HG03097 (cell line): Measurements from ENCODE around the gene STING1.

Experiments used
- ATAC-seq: cut with Tn5 transposase; IDR thresholded peaks from one replicate; pipeline ENCODE4 v1.9.1; 2021; ENCODE audit not compliant: unreplicated experiment, low FRiP score

The STING1 gene

GRCh38 chr5:139468421-139468931, 14.1 kb downstream of the STING1 start:
- ATAC-seq = no peak

GRCh38 chr5:139462586-139463276, 19.8 kb downstream of the STING1 start, which contains the start of gene ECSCR:
Gene ECSCR (minus strand): TSS chr5:139462743. CDS start chr5:139462670, 73 bp downstream.
- ATAC-seq = no peak

DNA sequence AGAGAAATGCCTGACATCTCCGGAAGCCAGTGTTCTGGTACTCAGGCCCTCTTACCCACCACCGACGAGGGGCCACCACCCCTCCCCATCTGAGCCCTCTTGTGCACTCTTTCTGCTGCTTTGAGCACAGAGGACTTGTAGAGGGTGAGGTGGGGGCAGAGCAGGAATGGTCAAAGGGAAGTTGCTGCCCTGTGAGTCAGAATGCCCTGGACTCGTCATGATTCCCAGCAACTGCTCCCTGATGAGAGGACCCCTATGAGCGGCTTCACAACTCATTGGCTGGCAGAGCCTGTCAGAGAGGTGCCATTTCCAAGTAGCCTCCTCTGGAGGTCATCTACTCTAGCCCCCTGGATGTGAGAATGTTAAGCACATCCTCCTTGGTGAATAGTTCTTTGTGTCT, 20.9 kb downstream of the STING1 start:
- no peak for ATAC-seq

DNA sequence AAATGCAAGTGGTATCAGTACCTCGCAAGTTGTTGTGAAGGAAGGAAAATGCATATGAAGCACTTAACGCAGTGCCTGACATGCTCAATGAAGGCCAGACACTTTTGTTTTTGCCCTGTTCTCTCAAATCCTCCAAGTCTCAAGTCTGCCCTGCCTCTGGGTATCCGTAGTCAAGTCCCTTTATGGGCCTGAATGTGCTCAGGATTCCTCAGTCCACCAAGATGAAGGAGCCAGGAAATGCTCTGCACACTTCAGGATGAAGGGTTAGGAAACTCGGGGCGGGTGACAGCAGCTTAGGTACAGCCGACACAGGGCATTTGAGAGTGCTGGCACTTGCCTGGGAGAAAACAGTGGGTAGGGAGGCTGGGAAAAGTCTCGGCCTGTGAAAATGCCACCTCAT, 21.4 kb downstream of the STING1 start:
- no peak for ATAC-seq

DNA sequence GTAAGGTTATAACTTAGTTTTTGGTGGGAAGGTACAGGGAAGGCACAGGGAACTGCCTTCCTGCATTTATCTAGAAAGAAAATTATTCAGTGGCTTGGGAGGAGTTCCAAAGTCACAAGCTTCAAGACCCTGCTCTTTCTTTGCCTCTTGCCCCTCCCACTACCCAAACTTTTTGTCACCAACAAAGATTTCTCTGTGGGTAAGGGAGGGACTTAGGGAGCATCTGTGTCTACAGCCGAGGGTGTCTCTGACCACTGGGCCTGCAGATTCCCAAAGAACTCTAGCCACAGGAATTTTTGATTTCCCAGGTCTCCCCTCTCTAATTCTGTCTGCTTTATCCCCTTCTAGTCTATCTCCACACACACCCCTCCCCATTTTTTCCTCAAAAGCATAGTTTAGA, 22.1 kb downstream of the STING1 start:
- ATAC-seq = no peak

GRCh38 chr5:139459451-139459934, 23.1 kb downstream of the STING1 start:
- ATAC-seq = peak; percentile 24

- ATAC-seq = peak; percentile 63
Measured at GRCh38 chr5:139458580-139459407, 23.8 kb downstream of the STING1 start.

GRCh38 chr5:139457653-139458306, 24.8 kb downstream of the STING1 start:
- no peak for ATAC-seq

DNA sequence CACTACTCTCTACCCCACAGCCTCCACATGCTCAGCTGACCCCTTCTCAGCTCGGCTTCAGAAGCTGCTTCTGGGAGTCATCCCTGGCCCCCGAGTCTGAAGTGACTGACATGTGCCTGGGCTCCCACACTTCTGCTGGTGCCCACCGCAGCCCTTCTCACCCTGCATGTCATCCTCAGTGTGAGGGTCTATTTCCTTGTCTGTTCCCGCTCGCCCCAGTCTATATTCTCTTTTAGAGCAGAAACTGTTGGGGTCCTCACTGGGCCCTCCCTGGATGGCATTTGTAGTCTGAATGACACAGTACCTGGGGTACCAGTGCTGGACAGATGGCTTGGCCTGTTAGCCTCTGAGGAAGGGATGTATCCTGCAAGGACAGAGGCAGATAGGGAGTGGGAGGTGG, 25.3 kb downstream of the STING1 start:
- no peak for ATAC-seq

DNA sequence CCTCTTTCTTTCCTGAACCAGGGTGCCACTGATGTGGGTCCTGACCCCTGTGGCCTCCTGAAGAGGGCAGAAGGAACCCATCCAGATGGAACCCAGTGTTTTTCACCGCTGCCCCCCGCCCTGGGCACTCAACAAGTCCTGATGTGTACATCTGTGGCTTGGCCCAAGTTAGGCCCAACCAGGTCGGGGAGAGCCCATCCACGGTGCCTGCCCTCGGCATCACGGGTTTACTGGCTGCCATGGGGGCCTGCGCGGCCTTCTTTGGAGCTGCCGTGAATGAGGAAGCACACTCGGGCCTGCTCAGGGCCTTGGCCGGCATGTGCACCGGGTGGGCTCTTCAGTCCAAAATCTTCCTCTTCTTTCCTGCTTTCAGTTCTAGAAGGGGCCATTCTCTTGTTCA, 25.8 kb downstream of the STING1 start:
- no peak for ATAC-seq

DNA sequence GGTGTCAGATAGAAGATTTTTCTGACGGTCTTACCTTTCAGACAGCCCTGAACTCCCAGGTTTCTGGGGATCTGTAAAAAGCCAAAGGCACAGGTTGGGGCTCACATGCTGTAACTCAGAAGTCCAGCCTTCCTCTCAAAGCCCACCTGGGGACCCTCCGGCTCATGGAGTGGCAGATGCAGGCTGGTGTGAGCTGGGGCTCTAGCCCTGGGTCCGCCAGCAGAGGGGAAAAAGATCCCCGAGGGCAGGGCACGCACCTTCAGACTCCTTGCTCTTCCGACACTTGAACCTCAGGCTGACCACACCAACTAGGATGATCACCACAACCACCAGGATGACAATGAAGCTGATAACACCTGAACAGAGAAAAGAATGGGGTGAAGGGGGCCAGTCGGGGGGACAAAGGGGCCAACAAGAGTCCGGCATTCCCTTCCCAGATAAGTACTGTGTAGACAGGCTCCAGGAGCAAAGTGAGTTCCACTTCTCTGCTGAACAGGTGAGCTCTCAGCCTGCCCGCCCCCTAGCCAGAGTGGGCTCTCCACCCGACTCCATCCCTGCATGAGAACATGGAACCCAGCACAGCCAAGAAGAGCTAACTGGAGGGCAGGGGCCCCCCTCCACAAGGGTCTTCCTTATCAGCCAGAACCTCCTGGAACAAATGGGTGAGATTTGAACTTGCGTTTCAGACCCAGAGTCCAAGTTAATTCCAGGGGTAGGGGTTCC, 27.8 kb downstream of the STING1 start:
- ATAC-seq = no peak

DNA sequence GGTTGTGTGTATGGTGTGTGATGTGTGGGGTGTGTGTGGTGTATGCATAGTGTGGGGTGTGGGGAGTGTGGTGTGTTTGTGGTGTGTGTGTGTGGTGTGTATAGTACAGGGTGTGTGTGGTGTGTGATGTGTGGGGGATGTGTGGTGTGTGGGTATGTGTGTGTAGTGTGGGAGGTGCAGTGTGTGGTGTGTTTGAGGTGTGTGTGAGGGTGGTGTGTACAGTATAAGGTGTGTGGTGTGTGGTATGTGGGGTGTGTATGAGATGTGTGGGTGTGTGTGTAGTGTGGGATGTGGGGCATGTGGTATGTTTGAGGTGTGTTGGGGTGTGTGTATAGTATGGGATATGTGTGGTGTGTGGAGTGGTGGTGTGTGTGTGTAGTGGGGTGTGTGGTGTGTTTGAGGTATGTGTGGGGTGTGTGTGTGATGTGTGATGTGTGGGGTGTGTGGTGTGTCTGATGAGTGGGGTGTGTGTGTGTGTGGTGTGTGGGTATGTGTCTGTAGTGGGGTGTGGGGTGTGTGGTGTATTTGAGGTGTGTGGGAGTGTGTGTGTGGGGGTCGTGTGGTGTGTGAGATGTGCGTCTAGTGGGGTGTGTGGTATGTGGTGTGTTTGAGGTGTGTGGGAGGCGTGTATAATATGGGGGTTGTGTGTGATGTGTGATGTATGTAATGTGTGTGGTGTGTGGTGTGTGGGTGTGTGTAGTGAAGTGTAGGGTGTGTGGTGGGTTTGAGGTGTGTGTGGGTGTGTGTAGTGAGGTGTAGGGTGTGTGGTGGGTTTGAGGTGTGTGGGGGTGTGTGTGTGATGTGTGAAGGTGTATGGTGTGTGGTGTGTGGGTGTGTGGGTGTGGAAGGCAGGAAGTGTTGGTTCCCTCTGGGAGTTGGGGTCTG, 28.6 kb downstream of the STING1 start:
- no peak for ATAC-seq

DNA sequence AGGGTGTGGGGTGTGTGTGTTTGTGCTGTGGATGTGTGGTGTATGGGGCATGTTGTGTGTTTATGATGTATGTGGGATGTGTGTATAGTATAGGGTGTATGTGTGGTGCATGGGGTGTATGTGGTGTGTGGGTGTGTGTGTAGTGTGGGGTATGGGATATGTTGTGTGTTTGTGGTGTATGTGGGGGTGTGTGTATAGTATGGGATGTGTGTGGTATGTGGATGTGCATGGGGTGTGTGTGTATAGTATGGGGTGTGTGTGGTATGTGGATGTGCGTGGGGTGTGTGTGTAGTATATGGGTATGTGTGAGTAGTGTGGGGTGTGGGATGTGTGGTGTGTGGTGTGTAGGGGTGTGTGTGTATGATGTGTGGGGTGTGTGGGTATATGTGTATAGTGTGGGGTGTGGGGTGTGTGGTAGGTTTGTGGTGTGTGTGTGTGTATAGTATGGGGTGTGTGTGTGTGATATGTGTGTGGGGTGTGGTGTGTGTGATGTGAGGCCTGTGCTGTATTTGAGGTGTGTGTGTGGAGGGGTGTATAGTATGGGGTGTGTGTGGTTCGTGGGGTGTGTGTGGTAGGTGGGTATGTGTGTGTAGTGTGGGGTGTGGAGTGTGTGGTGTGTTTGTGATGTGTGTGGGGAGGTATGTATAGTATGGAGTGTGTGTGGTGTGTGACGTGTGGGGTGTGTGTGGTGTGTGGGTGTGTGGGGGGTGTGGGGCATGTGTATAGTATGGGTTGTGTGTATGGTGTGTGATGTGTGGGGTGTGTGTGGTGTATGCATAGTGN, 30.5 kb downstream of the STING1 start:
- ATAC-seq = no peak

DNA sequence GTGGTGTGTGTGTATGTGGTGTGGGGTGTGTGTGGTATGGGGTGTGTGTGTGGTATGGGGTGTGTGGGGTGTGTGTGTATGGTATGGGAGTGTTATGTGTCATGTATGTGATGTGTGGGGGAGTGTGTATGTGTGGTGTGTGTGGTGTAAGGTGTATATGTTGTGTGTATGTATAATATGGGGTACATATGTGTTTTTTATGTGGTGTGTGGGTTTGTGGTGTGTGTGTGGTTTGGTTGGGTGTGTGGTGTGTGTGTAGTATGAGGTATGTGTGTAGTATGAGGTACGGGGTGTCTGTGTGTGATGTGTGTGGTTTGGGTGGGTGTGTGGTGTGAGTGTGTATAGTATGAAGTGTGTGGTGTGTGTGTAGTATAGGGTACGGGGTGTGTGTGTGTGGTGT, 31.4 kb downstream of the STING1 start:
- ATAC-seq = no peak

DNA sequence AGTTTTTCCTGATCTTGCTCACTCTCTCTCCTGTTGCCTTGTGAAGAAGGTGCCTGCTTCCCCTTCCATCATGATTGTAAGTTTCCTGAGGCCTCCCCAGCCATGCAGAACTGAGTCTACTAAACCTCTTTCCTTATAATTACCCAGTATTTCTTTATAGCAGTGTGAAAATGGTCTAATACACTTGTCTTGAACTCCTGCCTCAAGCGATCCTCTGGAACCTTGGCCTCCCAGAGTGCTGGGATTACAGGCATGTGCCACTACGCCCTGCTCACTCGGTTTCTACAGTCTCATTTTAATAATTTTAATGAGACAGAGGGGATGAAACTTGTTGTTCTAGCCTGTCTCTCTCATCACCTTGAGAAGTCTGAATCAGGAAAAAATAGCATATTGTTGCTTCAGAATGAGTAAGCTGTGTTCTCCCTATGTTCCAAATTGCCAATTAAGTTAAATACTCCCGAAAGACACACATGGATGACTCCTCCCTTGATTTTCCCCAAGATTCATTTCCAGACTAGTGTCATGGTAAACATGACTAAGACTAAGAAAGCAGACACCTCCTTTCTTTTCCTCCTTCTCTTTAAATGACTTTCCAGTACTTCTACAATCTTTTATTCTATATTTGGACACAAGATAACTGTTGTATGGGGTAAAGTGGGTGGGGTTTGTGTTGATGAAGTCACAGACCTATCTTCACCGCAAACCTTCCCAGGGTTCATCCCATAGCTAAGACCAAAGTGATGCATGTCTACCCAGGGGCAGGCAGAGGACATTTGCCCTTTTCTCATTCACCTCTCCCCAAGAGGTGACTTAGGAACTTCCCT, 35.4 kb downstream of the STING1 start:
- ATAC-seq = no peak

DNA sequence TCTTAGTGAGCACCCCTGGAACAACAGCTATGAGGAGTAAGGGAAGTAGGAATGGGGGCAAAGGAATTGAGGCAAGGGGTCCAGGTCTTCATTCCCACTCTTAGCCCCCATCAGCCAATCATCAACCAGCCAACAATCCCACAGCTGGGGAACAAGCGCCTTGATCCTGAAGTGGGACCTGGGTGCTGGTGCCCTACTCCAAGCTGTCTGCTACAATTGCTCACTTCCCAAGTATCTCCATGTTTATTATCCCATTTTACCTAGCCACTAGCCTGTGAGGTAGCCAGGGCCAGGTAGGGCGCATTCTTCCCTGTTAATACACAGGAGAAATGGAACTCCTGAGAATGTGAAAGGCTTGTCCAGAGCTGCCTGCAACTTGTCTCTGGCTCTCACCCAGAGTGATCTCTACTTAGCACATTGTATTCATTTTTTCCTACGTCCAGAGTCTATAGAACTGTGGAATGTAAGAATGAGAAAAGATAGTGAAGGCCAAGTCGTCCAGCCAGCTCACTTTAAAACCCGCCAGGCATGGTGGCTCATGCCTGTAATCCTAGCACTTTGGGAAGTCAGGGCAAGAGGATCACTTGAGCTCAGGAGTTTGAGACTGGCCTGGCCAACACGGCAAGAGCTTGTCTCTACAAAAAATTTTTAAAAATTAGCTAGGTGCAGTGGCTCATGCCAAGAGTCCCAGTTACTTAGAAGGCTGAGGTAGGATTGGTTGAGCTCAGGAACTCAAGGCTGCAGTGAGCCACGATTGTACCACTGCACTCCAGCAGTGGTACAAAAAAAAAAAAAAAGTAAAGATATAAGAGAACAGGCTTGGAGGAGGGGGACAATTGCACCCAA, 37.0 kb downstream of the STING1 start:
- ATAC-seq = no peak
